Measurements from ENCODE around the gene PARD6B. TPM values are rescaled to one million over a fixed set of nuclear protein-coding genes. Genes with fewer than 3 reads are reported as not detected.
"Not testable (repeated sequence)": the region's sequence is repeated elsewhere in the genome, so short reads cannot be mapped to it uniquely, and the experiment has no call there.

PARD6B gene
- total RNA-seq, 5 donors from 2014 or later (not counting 1 experiment from before 2014, with no cell fraction given), result 5.9 to 12.4 (median 9.4) TPM

DNA sequence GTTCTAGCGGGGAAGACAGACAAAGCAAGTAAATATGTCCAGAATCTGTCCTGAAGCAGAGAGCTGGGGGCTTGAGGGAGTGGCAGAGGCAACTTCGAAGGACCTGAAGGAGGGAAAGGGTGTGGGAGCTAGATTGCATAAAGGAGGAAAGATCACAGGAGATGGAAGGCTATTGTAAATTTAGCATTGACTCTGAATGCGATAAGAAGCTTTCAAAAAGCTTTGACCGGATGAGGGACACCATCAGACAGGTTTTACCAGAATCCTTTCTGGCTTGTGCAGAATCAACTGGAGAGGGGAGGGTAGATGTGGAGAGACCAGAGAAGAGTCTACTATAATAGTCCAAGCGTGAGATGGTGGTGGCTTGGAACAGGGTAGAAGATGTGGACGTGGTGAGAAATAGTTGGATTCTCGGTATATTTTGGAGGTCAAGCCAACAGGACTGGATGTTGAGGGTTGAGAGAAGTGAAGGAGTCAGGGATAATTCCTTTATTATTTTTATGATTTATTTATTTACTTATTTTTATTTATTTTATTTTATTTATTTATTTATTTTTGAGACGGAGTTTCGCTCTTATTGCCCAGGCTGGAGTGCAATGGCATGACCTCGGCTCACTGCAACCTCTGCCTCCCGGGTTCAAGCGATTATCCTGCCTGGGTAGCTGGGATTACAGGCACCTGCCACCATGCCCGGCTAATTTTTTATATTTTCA, 20.1 kb upstream of the PARD6B start:
- H3K27me3 Mint-ChIP-seq, result peaks cover 22 to 30% of the 10 kb centered on the region in 2 donors
- H3K27ac ChIP-seq (ENCODE audit: low read length), result no peak overlapping the region
- H3K27me3 ChIP-seq (replicated peaks in 1 of 2; ENCODE audit: control insufficient read depth in 2 of 2, extremely low read depth in 1 of 2, insufficient read depth in 2 of 2, low read length in 1 of 2), result peaks cover 0 to 24% of the 10 kb centered on the region in 2 experiments
- CTCF ChIA-PET, result interaction anchor here in 1 of 2 donors (0.7 kb wide), 1 partner anchor 145 kb away, joined by 3 read pairs; no protein-coding TSS in a partner anchor
- DNase-seq (no peak), ATAC-seq (replicated peaks in 1 of 4) (no peak)
- no peaks in the 10 kb centered on the region for H3K4me1 ChIP-seq (ENCODE audit: control insufficient read depth in 1 of 2, extremely low read depth in 1 of 2, insufficient read depth in 2 of 2, low read length in 2 of 2)
- no peaks in the 10 kb centered on the region for H3K9me3 Mint-ChIP-seq
- POLR2A ChIA-PET, result interaction anchor here in 1 of 2 donors (0.6 kb wide), 2 partner anchors 9 to 1448 kb away, joined by 4 read pairs; no protein-coding TSS in a partner anchor
- no peak overlapping the region for H3K27ac Mint-ChIP-seq
- H3K4me3 Mint-ChIP-seq, result no peak overlapping the region
- H3K4me1 Mint-ChIP-seq, result no peaks in the 10 kb centered on the region
- WGBS (ENCODE audit: insufficient coverage), result 85% methylated on average over 9 of the region's 13 CpGs
- H3K9me3 ChIP-seq, result no peaks in the 10 kb centered on the region
- H3K36me3 Mint-ChIP-seq, result no peaks in the 10 kb centered on the region
- no peaks in the 10 kb centered on the region for H3K36me3 ChIP-seq (ENCODE audit: control insufficient read depth in 2 of 2, extremely low read depth in 1 of 2, insufficient read depth in 1 of 2, low read length in 1 of 2)
- no peak overlapping the region for H3K4me3 ChIP-seq (ENCODE audit: control insufficient read depth in 1 of 2, extremely low read depth in 1 of 2, low read length in 1 of 2)

- ChIA-PET POLR2A (interaction anchor here in 1 of 2 donors (0.6 kb wide), 1 partner anchor 480 kb away, joined by 10 read pairs; no protein-coding TSS in a partner anchor), CTCF (interaction anchor here in 1 of 2 donors (0.5 kb wide), 1 partner anchor 558 kb away, joined by 4 read pairs; no protein-coding TSS in a partner anchor)
- H3K4me3 ChIP-seq (ENCODE audit: control insufficient read depth in 1 of 2, extremely low read depth in 1 of 2, low read length in 1 of 2), result no peak overlapping the region
- no peak overlapping the region for H3K27ac Mint-ChIP-seq
- peaks cover 0 to 28% of the 10 kb centered on the region in 2 experiments for H3K27me3 ChIP-seq (replicated peaks in 1 of 2; ENCODE audit: control insufficient read depth in 2 of 2, extremely low read depth in 1 of 2, insufficient read depth in 2 of 2, low read length in 1 of 2)
- no peaks in the 10 kb centered on the region for H3K36me3 Mint-ChIP-seq
- peaks cover 24 to 35% of the 10 kb centered on the region in 2 donors for H3K27me3 Mint-ChIP-seq
- H3K4me3 Mint-ChIP-seq, result no peak overlapping the region
- no peaks in the 10 kb centered on the region for H3K9me3 ChIP-seq
- ATAC-seq (replicated peaks in 1 of 4) (no peak), DNase-seq (no peak)
- no peaks in the 10 kb centered on the region for H3K9me3 Mint-ChIP-seq
- WGBS (ENCODE audit: insufficient coverage), result 88% methylated on average over 4 of the region's 7 CpGs
- no peak overlapping the region for H3K27ac ChIP-seq (ENCODE audit: low read length)
- no peaks in the 10 kb centered on the region for H3K36me3 ChIP-seq (ENCODE audit: control insufficient read depth in 2 of 2, extremely low read depth in 1 of 2, insufficient read depth in 1 of 2, low read length in 1 of 2)
- no peaks in the 10 kb centered on the region for H3K4me1 ChIP-seq (ENCODE audit: control insufficient read depth in 1 of 2, extremely low read depth in 1 of 2, insufficient read depth in 2 of 2, low read length in 2 of 2)
- no peaks in the 10 kb centered on the region for H3K4me1 Mint-ChIP-seq
These were observed 18.4 kb upstream of the PARD6B start for GRCh38 chr20:50712771-50713656.

DNA sequence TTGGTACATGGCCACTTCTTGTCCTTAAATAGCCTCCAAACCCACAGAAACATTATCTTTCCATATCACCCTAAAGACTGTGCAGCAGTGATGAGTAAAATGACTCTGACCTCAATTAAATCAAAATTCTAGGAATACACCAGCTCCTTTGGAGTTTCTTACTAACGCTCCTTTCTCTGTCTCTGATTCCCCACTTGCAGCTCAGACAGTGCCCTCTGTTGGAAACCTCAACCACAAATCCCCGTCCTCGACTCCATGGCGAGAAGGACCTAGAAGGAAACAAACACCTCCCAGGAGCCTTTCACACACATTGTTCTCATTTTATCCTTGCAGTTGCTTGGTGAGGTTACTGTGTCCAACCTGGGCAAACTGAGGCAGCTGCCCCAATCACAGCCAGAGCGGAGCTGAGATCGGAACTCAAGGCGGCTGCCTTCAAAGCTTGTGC, 17.7 kb upstream of the PARD6B start:
- H3K36me3 Mint-ChIP-seq, result no peaks in the 10 kb centered on the region
- H3K27ac Mint-ChIP-seq, result no peak overlapping the region
- no peaks in the 10 kb centered on the region for H3K4me1 Mint-ChIP-seq
- Histone ChIP-seq H3K36me3 (ENCODE audit: control insufficient read depth in 2 of 2, extremely low read depth in 1 of 2, insufficient read depth in 1 of 2, low read length in 1 of 2) (no peaks in the 10 kb centered on the region), H3K27me3 (replicated peaks in 1 of 2; ENCODE audit: control insufficient read depth in 2 of 2, extremely low read depth in 1 of 2, insufficient read depth in 2 of 2, low read length in 1 of 2) (peaks cover 0 to 28% of the 10 kb centered on the region in 2 experiments), H3K4me3 (ENCODE audit: control insufficient read depth in 1 of 2, extremely low read depth in 1 of 2, low read length in 1 of 2) (no peak overlapping the region), H3K27ac (ENCODE audit: low read length) (no peak overlapping the region), H3K9me3 (no peaks in the 10 kb centered on the region), H3K4me1 (ENCODE audit: control insufficient read depth in 1 of 2, extremely low read depth in 1 of 2, insufficient read depth in 2 of 2, low read length in 2 of 2) (no peaks in the 10 kb centered on the region)
- ChIA-PET CTCF (interaction anchor here in 1 of 2 donors (0.5 kb wide), 1 partner anchor 559 kb away, joined by 4 read pairs; no protein-coding TSS in a partner anchor), POLR2A (interaction anchor here in 1 of 2 donors (0.6 kb wide), 1 partner anchor 481 kb away, joined by 10 read pairs; no protein-coding TSS in a partner anchor)
- DNase-seq (no peak), ATAC-seq (replicated peaks in 1 of 4) (no peak)
- H3K9me3 Mint-ChIP-seq, result no peaks in the 10 kb centered on the region
- 27% methylated on average over 3 of the region's 7 CpGs for WGBS (ENCODE audit: insufficient coverage)
- peaks cover 26 to 37% of the 10 kb centered on the region in 2 donors for H3K27me3 Mint-ChIP-seq
- no peak overlapping the region for H3K4me3 Mint-ChIP-seq

- H3K4me1 ChIP-seq (ENCODE audit: control insufficient read depth in 1 of 2, extremely low read depth in 1 of 2, insufficient read depth in 2 of 2, low read length in 2 of 2); POLR2A ChIA-PET; H3K36me3 Mint-ChIP-seq; DNase-seq; H3K27ac ChIP-seq (ENCODE audit: low read length); H3K4me3 Mint-ChIP-seq; H3K4me3 ChIP-seq (ENCODE audit: control insufficient read depth in 1 of 2, extremely low read depth in 1 of 2, low read length in 1 of 2); H3K4me1 Mint-ChIP-seq; ATAC-seq (replicated peaks in 1 of 4); H3K9me3 Mint-ChIP-seq; H3K36me3 ChIP-seq (ENCODE audit: control insufficient read depth in 2 of 2, extremely low read depth in 1 of 2, insufficient read depth in 1 of 2, low read length in 1 of 2); H3K9me3 ChIP-seq; H3K27ac Mint-ChIP-seq: not testable (repeated sequence)
- peaks cover 26 to 37% of the 10 kb centered on the region in 2 donors for H3K27me3 Mint-ChIP-seq
- peaks cover 0 to 28% of the 10 kb centered on the region in 2 experiments for H3K27me3 ChIP-seq (replicated peaks in 1 of 2; ENCODE audit: control insufficient read depth in 2 of 2, extremely low read depth in 1 of 2, insufficient read depth in 2 of 2, low read length in 1 of 2)
- CTCF ChIA-PET, result interaction anchor here in 1 of 2 donors (0.7 kb wide), 1 partner anchor 702 kb away, joined by 3 read pairs; no protein-coding TSS in a partner anchor
- 93% methylated on average over 2 of the region's 12 CpGs for WGBS (ENCODE audit: insufficient coverage)
These were observed 17.0 kb upstream of the PARD6B start for GRCh38 chr20:50714426-50714825.

- peaks cover 26 to 33% of the 10 kb centered on the region in 2 donors for H3K27me3 Mint-ChIP-seq
- no peak for ATAC-seq (replicated peaks in 1 of 4)
- H3K9me3 Mint-ChIP-seq, result no peaks in the 10 kb centered on the region
- no peaks in the 10 kb centered on the region for H3K4me1 ChIP-seq (ENCODE audit: control insufficient read depth in 1 of 2, extremely low read depth in 1 of 2, insufficient read depth in 2 of 2, low read length in 2 of 2)
- no peak overlapping the region for H3K4me3 ChIP-seq (ENCODE audit: control insufficient read depth in 1 of 2, extremely low read depth in 1 of 2, low read length in 1 of 2)
- 67% methylated on average over 1 of the region's 3 CpGs for WGBS (ENCODE audit: insufficient coverage)
- H3K27ac ChIP-seq (ENCODE audit: low read length), result no peak overlapping the region
- H3K36me3 ChIP-seq (ENCODE audit: control insufficient read depth in 2 of 2, extremely low read depth in 1 of 2, insufficient read depth in 1 of 2, low read length in 1 of 2), result no peaks in the 10 kb centered on the region
- no peak overlapping the region for H3K27ac Mint-ChIP-seq
- no peaks in the 10 kb centered on the region for H3K9me3 ChIP-seq
- H3K4me1 Mint-ChIP-seq, result no peaks in the 10 kb centered on the region
- peaks cover 0 to 28% of the 10 kb centered on the region in 2 experiments for H3K27me3 ChIP-seq (replicated peaks in 1 of 2; ENCODE audit: control insufficient read depth in 2 of 2, extremely low read depth in 1 of 2, insufficient read depth in 2 of 2, low read length in 1 of 2)
- no peaks in the 10 kb centered on the region for H3K36me3 Mint-ChIP-seq
- no peak for DNase-seq
- POLR2A ChIA-PET, result interaction anchor here in 1 of 2 donors (0.7 kb wide), 1 partner anchor 771 kb away, joined by 8 read pairs; no protein-coding TSS in a partner anchor
- no peak overlapping the region for H3K4me3 Mint-ChIP-seq
- CTCF ChIA-PET, result no interaction called here
These were observed 15.7 kb upstream of the PARD6B start for GRCh38 chr20:50715694-50716093.

DNA sequence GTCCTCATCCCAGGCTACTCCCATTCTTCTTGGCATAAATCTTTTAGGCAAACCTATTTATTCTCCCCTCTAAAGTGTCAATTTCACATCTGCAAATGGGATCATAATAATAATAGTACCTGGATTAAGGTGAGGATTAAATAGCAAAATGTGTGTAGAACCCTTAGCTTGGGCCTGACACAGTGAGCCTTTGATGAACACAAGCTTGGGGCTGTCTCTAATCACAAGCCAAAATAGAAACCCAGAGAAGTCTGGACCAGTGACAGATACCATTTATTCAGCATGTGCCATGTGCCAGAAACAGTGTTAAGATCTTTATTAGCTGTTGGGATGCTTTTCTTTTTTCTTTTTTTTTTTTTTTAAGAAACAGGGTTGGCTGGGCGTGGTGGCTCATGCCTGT, 14.9 kb upstream of the PARD6B start:
- no peak overlapping the region for H3K4me3 ChIP-seq (ENCODE audit: control insufficient read depth in 1 of 2, extremely low read depth in 1 of 2, low read length in 1 of 2)
- Mint-ChIP-seq H3K9me3 (no peaks in the 10 kb centered on the region), H3K36me3 (no peaks in the 10 kb centered on the region), H3K4me3 (no peak overlapping the region), H3K4me1 (no peaks in the 10 kb centered on the region), H3K27ac (no peak overlapping the region), H3K27me3 (peaks cover 23 to 26% of the 10 kb centered on the region in 2 donors)
- WGBS (ENCODE audit: insufficient coverage), result no CpG with 5 or more reads among the region's 1 CpG
- no peaks in the 10 kb centered on the region for H3K9me3 ChIP-seq
- peaks cover 0 to 28% of the 10 kb centered on the region in 2 experiments for H3K27me3 ChIP-seq (replicated peaks in 1 of 2; ENCODE audit: control insufficient read depth in 2 of 2, extremely low read depth in 1 of 2, insufficient read depth in 2 of 2, low read length in 1 of 2)
- H3K36me3 ChIP-seq (ENCODE audit: control insufficient read depth in 2 of 2, extremely low read depth in 1 of 2, insufficient read depth in 1 of 2, low read length in 1 of 2), result no peaks in the 10 kb centered on the region
- DNase-seq (no peak), ATAC-seq (replicated peaks in 1 of 4) (no peak)
- no peak overlapping the region for H3K27ac ChIP-seq (ENCODE audit: low read length)
- POLR2A ChIA-PET, result interaction anchor here in 1 of 2 donors (0.7 kb wide), 1 partner anchor 770 kb away, joined by 8 read pairs; no protein-coding TSS in a partner anchor
- CTCF ChIA-PET, result interaction anchor here in 1 of 2 donors (0.5 kb wide), 1 partner anchor 484 kb away, joined by 7 read pairs; no protein-coding TSS in a partner anchor
- H3K4me1 ChIP-seq (ENCODE audit: control insufficient read depth in 1 of 2, extremely low read depth in 1 of 2, insufficient read depth in 2 of 2, low read length in 2 of 2), result no peaks in the 10 kb centered on the region

All from T-cell (primary cell).